ENCODE results near the gene PCDHGB5.
"Not testable (repeated sequence)": the region's sequence is repeated elsewhere in the genome, so short reads cannot be mapped to it uniquely, and the experiment has no call there.

Gene PCDHGB5

DNA sequence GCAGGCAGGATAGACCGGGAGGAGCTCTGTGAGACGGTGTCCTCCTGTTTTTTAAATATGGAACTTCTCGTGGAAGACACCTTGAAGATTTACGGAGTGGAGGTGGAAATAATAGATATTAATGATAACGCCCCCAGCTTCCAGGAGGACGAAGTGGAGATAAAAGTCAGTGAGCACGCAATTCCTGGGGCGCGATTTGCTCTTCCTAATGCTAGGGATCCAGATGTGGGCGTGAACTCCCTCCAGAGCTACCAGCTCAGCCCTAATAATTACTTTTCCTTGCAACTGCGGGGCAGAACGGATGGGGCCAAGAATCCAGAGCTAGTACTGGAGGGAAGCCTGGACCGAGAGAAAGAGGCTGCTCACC is 23.7 kb downstream of the PCDHGB5 start:
- Mint-ChIP-seq H3K4me3 (peak overlapping the region; percentile 34), H3K27me3 (peaks cover 88% of the 10 kb centered on the region), H3K4me1 (peaks cover 6% of the 10 kb centered on the region), H3K9me3 (peaks cover 6% of the 10 kb centered on the region), H3K27ac (ENCODE audit: low read depth) (peak overlapping the region; percentile 61), H3K36me3 (ENCODE audit: insufficient read depth) (peaks cover 14% of the 10 kb centered on the region)
- ATAC-seq (replicated peaks; ENCODE audit: extremely low read depth, poor library complexity, severe bottlenecking) (no peak), DNase-seq (ENCODE audit: low spot score in 2 of 2) (no peak)

GRCh38 chr5:141422742-141423291 is 25.1 kb downstream of the PCDHGB5 start:
- DNase-seq (ENCODE audit: low spot score in 2 of 2) = no peak
- H3K4me1 Mint-ChIP-seq = peaks cover 6% of the 10 kb centered on the region
- no peak overlapping the region for H3K4me3 Mint-ChIP-seq
- H3K27me3 Mint-ChIP-seq = peaks cover 83% of the 10 kb centered on the region
- ATAC-seq (replicated peaks; ENCODE audit: extremely low read depth, poor library complexity, severe bottlenecking) = no peak
- H3K9me3 Mint-ChIP-seq = peaks cover 4% of the 10 kb centered on the region
- peaks cover 14% of the 10 kb centered on the region for H3K36me3 Mint-ChIP-seq (ENCODE audit: insufficient read depth)
- no peak overlapping the region for H3K27ac Mint-ChIP-seq (ENCODE audit: low read depth)

DNA sequence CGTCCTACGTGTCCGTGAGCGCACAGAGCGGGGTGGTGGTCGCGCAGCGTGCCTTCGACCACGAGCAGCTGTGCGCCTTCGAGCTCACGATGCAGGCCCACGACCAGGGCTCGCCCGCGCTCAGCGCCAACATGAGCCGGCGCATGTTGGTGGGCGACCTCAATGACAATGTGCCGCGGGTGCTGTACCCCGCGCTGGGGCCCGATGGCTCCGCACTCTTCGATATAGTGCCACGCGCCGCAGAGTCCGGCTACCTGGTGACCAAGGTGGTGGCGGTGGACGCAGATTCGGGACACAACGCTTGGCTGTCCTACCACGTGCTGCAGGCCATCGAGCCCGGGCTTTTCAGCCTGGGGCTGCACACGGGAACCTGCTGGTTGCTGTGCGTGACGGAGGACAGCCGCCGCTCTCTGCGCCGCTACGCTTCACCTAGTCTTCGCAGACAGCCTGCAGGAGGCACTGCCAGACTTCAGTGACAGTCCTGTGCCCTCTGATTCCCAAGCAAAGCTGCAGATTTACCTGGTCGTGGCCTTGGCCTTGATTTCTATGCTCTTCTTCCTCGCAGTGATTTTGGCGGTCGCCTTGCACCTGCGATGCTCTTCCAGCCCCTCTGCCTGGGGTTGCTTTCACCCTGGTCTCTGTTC is 30.2 kb downstream of the PCDHGB5 start:
- no peak for DNase-seq (ENCODE audit: low spot score in 2 of 2)
- H3K9me3 Mint-ChIP-seq = peaks cover 16% of the 10 kb centered on the region
- H3K27me3 Mint-ChIP-seq = peaks cover 80% of the 10 kb centered on the region

DNA sequence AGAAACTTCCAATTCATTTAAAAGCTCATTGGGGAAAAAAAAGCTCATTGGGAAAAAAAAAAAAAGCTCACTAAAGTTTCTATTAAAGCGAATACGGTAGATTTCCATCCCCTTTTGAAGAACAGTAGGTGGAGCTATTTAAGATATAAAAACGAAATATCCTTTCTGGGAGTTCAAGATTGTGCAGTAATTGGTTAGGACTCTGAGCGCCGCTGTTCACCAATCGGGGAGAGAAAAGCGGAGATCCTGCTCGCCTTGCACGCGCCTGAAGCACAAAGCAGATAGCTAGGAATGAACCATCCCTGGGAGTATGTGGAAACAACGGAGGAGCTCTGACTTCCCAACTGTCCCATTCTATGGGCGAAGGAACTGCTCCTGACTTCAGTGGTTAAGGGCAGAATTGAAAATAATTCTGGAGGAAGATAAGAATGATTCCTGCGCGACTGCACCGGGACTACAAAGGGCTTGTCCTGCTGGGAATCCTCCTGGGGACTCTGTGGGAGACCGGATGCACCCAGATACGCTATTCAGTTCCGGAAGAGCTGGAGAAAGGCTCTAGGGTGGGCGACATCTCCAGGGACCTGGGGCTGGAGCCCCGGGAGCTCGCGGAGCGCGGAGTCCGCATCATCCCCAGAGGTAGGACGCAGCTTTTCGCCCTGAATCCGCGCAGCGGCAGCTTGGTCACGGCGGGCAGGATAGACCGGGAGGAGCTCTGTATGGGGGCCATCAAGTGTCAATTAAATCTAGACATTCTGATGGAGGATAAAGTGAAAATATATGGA is 32.8 kb downstream of the PCDHGB5 start, which contains the start of gene PCDHGA12:
Gene PCDHGA12, plus strand, starts transcription at position 176 of the 782 bp plus-strand sequence. Its CDS starts 253 bp downstream, at position 429.
- ATAC-seq (replicated peaks; ENCODE audit: extremely low read depth, poor library complexity, severe bottlenecking) (no peak), DNase-seq (ENCODE audit: low spot score in 2 of 2) (no peak)
- peaks cover 77% of the 10 kb centered on the region for H3K27me3 Mint-ChIP-seq
- H3K4me3 Mint-ChIP-seq = peak within 1 kb of the TSS; percentile 67
- peaks cover 6% of the 10 kb centered on the region for H3K4me1 Mint-ChIP-seq
- peaks cover 3% of the 10 kb centered on the region for H3K36me3 Mint-ChIP-seq (ENCODE audit: insufficient read depth)
- H3K9me3 Mint-ChIP-seq = peaks cover 20% of the 10 kb centered on the region
- H3K27ac Mint-ChIP-seq (ENCODE audit: low read depth) = peak within 1 kb of the TSS; percentile 74

More for the DNA sequence above, 30.2 kb downstream of the PCDHGB5 start:
- ATAC-seq (replicated peaks; ENCODE audit: extremely low read depth, poor library complexity, severe bottlenecking) = no peak
- Mint-ChIP-seq H3K4me3 (no peak overlapping the region), H3K36me3 (ENCODE audit: insufficient read depth) (peaks cover 3% of the 10 kb centered on the region), H3K27ac (ENCODE audit: low read depth) (no peak overlapping the region), H3K4me1 (peaks cover 6% of the 10 kb centered on the region)

DNA sequence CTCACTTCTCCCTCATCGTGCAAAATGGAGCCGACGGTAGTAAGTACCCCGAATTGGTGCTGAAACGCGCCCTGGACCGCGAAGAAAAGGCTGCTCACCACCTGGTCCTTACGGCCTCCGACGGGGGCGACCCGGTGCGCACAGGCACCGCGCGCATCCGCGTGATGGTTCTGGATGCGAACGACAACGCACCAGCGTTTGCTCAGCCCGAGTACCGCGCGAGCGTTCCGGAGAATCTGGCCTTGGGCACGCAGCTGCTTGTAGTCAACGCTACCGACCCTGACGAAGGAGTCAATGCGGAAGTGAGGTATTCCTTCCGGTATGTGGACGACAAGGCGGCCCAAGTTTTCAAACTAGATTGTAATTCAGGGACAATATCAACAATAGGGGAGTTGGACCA is 33.5 kb downstream of the PCDHGB5 start:
- Mint-ChIP-seq H3K4me3 (no peak overlapping the region), H3K27ac (ENCODE audit: low read depth) (no peak overlapping the region), H3K9me3 (peaks cover 20% of the 10 kb centered on the region), H3K27me3 (peaks cover 77% of the 10 kb centered on the region), H3K36me3 (ENCODE audit: insufficient read depth) (peaks cover 3% of the 10 kb centered on the region), H3K4me1 (peaks cover 6% of the 10 kb centered on the region)
- ATAC-seq (replicated peaks; ENCODE audit: extremely low read depth, poor library complexity, severe bottlenecking) (no peak), DNase-seq (ENCODE audit: low spot score in 2 of 2) (no peak)

DNA sequence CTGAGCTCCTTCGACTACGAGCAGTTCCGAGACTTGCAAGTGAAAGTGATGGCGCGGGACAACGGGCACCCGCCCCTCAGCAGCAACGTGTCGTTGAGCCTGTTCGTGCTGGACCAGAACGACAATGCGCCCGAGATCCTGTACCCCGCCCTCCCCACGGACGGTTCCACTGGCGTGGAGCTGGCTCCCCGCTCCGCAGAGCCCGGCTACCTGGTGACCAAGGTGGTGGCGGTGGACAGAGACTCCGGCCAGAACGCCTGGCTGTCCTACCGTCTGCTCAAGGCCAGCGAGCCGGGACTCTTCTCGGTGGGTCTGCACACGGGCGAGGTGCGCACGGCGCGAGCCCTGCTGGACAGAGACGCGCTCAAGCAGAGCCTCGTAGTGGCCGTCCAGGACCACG is 34.6 kb downstream of the PCDHGB5 start:
- H3K9me3 Mint-ChIP-seq = peaks cover 20% of the 10 kb centered on the region
- not testable (repeated sequence) for DNase-seq (ENCODE audit: low spot score in 2 of 2); H3K27ac Mint-ChIP-seq (ENCODE audit: low read depth); H3K36me3 Mint-ChIP-seq (ENCODE audit: insufficient read depth); ATAC-seq (replicated peaks; ENCODE audit: extremely low read depth, poor library complexity, severe bottlenecking); H3K4me3 Mint-ChIP-seq; H3K4me1 Mint-ChIP-seq
- peaks cover 73% of the 10 kb centered on the region for H3K27me3 Mint-ChIP-seq

GRCh38 chr5:141432726-141433125 is 35.0 kb downstream of the PCDHGB5 start:
- not testable (repeated sequence) for H3K4me1 Mint-ChIP-seq; H3K27ac Mint-ChIP-seq (ENCODE audit: low read depth); H3K36me3 Mint-ChIP-seq (ENCODE audit: insufficient read depth); DNase-seq (ENCODE audit: low spot score in 2 of 2); ATAC-seq (replicated peaks; ENCODE audit: extremely low read depth, poor library complexity, severe bottlenecking); H3K4me3 Mint-ChIP-seq
- H3K9me3 Mint-ChIP-seq = peaks cover 20% of the 10 kb centered on the region
- peaks cover 73% of the 10 kb centered on the region for H3K27me3 Mint-ChIP-seq

DNA sequence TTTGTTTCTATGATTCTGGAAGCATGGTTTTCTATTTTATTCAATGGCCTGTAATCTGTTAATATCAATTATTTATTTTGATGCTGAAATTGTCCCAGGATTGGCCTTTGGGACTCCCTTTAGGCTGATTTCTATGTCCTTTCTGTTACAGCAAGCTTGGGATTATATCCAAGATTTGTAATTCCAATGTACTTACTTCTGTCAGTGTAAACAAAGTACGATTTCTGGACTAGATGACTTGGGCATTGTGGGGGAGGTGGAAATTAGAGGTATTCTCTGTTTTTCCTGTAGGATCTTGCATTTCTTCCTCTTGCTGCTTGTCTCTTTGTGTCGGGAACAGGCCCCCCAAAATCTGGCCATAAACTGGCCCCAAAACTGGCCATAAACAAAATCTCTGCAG is 36.3 kb downstream of the PCDHGB5 start:
- H3K4me3 Mint-ChIP-seq = no peak overlapping the region
- peaks cover 3% of the 10 kb centered on the region for H3K36me3 Mint-ChIP-seq (ENCODE audit: insufficient read depth)
- peaks cover 60% of the 10 kb centered on the region for H3K27me3 Mint-ChIP-seq

GRCh38 chr5:141437221-141437620 is 39.5 kb downstream of the PCDHGB5 start:
- Mint-ChIP-seq H3K36me3 (ENCODE audit: insufficient read depth) (no peaks in the 10 kb centered on the region), H3K27me3 (peaks cover 37% of the 10 kb centered on the region), H3K9me3 (peaks cover 4% of the 10 kb centered on the region), H3K27ac (ENCODE audit: low read depth) (no peak overlapping the region), H3K4me1 (no peaks in the 10 kb centered on the region), H3K4me3 (no peak overlapping the region)
- ATAC-seq (replicated peaks; ENCODE audit: extremely low read depth, poor library complexity, severe bottlenecking) = no peak
- DNase-seq (ENCODE audit: low spot score in 2 of 2) = no peak

More for the DNA sequence above, 36.3 kb downstream of the PCDHGB5 start:
- peaks cover 14% of the 10 kb centered on the region for H3K9me3 Mint-ChIP-seq
- no peak for DNase-seq (ENCODE audit: low spot score in 2 of 2)
- no peak overlapping the region for H3K27ac Mint-ChIP-seq (ENCODE audit: low read depth)
- peaks cover 6% of the 10 kb centered on the region for H3K4me1 Mint-ChIP-seq
- no peak for ATAC-seq (replicated peaks; ENCODE audit: extremely low read depth, poor library complexity, severe bottlenecking)

GRCh38 chr5:141439411-141440141 is 41.8 kb downstream of the PCDHGB5 start:
- Mint-ChIP-seq H3K9me3 (no peaks in the 10 kb centered on the region), H3K27me3 (peaks cover 22% of the 10 kb centered on the region), H3K27ac (ENCODE audit: low read depth) (no peak overlapping the region), H3K4me3 (no peak overlapping the region), H3K4me1 (no peaks in the 10 kb centered on the region), H3K36me3 (ENCODE audit: insufficient read depth) (no peaks in the 10 kb centered on the region)
- ATAC-seq (replicated peaks; ENCODE audit: extremely low read depth, poor library complexity, severe bottlenecking) = no peak
- DNase-seq (ENCODE audit: low spot score in 2 of 2) = no peak

GRCh38 chr5:141440341-141440740 is 42.6 kb downstream of the PCDHGB5 start:
- ATAC-seq (replicated peaks; ENCODE audit: extremely low read depth, poor library complexity, severe bottlenecking) (no peak), DNase-seq (ENCODE audit: low spot score in 2 of 2) (no peak)
- Mint-ChIP-seq H3K4me3 (no peak overlapping the region), H3K27me3 (peaks cover 26% of the 10 kb centered on the region), H3K4me1 (no peaks in the 10 kb centered on the region), H3K9me3 (no peaks in the 10 kb centered on the region), H3K27ac (ENCODE audit: low read depth) (no peak overlapping the region), H3K36me3 (ENCODE audit: insufficient read depth) (no peaks in the 10 kb centered on the region)

DNA sequence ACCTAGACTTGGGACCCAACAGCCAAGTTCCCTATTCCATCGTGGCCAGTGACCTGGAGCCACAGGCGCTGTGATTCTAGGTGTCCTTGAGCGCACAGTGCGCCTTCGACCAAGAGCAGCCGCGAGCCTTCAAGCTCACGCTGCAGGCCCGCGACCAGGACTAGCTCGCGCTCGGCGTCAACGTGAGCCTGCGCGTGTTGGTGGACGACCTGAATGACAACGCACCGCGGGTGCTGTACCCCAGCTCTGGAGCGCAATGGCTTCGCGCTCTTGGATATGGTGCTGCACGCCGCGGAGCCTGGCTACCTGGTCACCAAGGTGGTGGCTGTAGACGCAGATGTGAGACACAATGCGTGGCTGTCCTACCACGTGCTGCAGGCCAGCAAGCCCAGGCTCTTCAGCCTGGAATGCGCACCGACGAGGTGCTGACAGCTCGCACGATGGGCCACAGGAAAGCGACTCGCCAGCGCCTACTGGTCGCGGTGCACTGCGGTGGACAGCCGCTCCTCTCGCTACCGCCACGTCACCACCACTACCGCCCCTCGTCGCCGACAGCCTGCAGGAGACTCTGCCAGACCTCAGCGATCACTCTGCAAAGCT is 43.9 kb downstream of the PCDHGB5 start:
- no peak for ATAC-seq (replicated peaks; ENCODE audit: extremely low read depth, poor library complexity, severe bottlenecking)
- H3K4me1 Mint-ChIP-seq = no peaks in the 10 kb centered on the region

More for the DNA sequence above, 43.9 kb downstream of the PCDHGB5 start:
- H3K27me3 Mint-ChIP-seq = peaks cover 28% of the 10 kb centered on the region
- DNase-seq (ENCODE audit: low spot score in 2 of 2) = no peak
- no peak overlapping the region for H3K4me3 Mint-ChIP-seq
- H3K36me3 Mint-ChIP-seq (ENCODE audit: insufficient read depth) = no peaks in the 10 kb centered on the region
- H3K9me3 Mint-ChIP-seq = no peaks in the 10 kb centered on the region
- no peak overlapping the region for H3K27ac Mint-ChIP-seq (ENCODE audit: low read depth)

Data from central memory CD8-positive, alpha-beta T cell (primary cell).